ENCODE measurements around the gene YBEY. TPM values are rescaled to one million over a fixed set of nuclear protein-coding genes. Genes with fewer than 3 reads are reported as not detected.
A peak's percentile ranks its signal among the peaks of the same experiment; 100 is the strongest.

The YBEY gene
- total RNA-seq, 1 donor from 2014 or later = 7.0 TPM

GRCh38 chr21:46264046-46264689 lies 22.0 kb upstream of the YBEY start:
- Mint-ChIP-seq H3K27ac (ENCODE audit: unreplicated experiment) (no peak overlapping the region), H3K36me3 (ENCODE audit: low read depth, unreplicated experiment) (peaks cover 37% of the 10 kb centered on the region), H3K4me1 (ENCODE audit: unreplicated experiment) (no peaks in the 10 kb centered on the region), H3K27me3 (ENCODE audit: unreplicated experiment) (no peaks in the 10 kb centered on the region), H3K4me3 (ENCODE audit: unreplicated experiment) (no peak overlapping the region), H3K9me3 (ENCODE audit: unreplicated experiment) (no peaks in the 10 kb centered on the region)
- TF ChIP-seq, protein P1, sequence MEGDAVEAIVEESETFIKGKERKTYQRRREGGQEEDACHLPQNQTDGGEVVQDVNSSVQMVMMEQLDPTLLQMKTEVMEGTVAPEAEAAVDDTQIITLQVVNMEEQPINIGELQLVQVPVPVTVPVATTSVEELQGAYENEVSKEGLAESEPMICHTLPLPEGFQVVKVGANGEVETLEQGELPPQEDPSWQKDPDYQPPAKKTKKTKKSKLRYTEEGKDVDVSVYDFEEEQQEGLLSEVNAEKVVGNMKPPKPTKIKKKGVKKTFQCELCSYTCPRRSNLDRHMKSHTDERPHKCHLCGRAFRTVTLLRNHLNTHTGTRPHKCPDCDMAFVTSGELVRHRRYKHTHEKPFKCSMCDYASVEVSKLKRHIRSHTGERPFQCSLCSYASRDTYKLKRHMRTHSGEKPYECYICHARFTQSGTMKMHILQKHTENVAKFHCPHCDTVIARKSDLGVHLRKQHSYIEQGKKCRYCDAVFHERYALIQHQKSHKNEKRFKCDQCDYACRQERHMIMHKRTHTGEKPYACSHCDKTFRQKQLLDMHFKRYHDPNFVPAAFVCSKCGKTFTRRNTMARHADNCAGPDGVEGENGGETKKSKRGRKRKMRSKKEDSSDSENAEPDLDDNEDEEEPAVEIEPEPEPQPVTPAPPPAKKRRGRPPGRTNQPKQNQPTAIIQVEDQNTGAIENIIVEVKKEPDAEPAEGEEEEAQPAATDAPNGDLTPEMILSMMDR (IDR thresholded peaks at IDR 0.05; ENCODE audit: unreplicated experiment) = no peak
- DNase-seq (ENCODE audit: low spot score) = no peak

DNA sequence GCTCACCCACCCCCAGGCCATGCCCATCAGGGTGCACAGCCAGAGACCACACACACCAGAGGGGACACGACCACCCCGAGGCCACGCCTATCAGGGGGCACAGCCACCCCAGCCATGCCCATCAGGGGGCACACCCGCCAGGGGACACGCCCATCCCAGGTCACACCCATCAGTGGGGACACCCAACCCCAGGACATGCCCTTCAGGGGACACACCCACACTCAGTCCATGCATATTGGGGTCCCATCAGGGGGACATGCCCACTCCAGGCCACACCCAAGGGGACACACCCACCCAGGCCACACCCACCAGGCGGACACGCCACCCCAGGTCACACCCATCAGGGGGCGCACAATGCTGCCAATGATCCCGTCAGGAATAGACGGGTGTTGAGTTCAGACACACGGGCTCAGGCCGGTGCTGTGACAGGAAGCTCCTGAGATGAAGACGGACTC lies 21.4 kb upstream of the YBEY start:
- H3K36me3 Mint-ChIP-seq (ENCODE audit: low read depth, unreplicated experiment) = peaks cover 37% of the 10 kb centered on the region
- no peaks in the 10 kb centered on the region for H3K4me1 Mint-ChIP-seq (ENCODE audit: unreplicated experiment)
- H3K27ac Mint-ChIP-seq (ENCODE audit: unreplicated experiment) = no peak overlapping the region
- H3K27me3 Mint-ChIP-seq (ENCODE audit: unreplicated experiment) = no peaks in the 10 kb centered on the region
- no peak overlapping the region for H3K4me3 Mint-ChIP-seq (ENCODE audit: unreplicated experiment)
- DNase-seq (ENCODE audit: low spot score) = no peak
- TF ChIP-seq, protein P1 (IDR thresholded peaks at IDR 0.05; ENCODE audit: unreplicated experiment) = no peak
- H3K9me3 Mint-ChIP-seq (ENCODE audit: unreplicated experiment) = no peaks in the 10 kb centered on the region

- Mint-ChIP-seq H3K36me3 (ENCODE audit: low read depth, unreplicated experiment) (peaks cover 38% of the 10 kb centered on the region), H3K4me3 (ENCODE audit: unreplicated experiment) (no peak overlapping the region), H3K27me3 (ENCODE audit: unreplicated experiment) (no peaks in the 10 kb centered on the region), H3K4me1 (ENCODE audit: unreplicated experiment) (no peaks in the 10 kb centered on the region), H3K9me3 (ENCODE audit: unreplicated experiment) (no peaks in the 10 kb centered on the region), H3K27ac (ENCODE audit: unreplicated experiment) (no peak overlapping the region)
- TF ChIP-seq, protein P1 (IDR thresholded peaks at IDR 0.05; ENCODE audit: unreplicated experiment) = no peak
- no peak for DNase-seq (ENCODE audit: low spot score)
These were observed 20.2 kb upstream of the YBEY start for GRCh38 chr21:46265736-46266525.

DNA sequence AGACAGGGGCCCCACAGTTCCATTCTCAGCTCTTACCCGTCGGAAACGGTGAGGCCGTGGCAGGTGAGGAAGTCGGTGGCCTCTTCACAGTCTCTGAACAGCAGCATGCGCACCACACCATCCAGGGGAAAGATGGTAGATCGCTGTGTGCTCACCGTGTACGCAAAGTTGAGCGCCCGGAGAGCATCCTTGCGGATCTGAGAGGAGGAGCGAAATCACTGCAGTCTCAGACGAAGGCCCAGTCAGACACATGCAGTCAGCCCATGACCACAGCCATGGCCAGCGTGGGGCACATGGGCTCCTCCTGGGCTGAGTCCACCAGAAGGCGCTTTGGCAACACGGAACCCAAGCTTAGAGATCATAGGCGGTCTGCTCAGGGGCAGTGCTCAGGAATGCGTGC lies 19.2 kb upstream of the YBEY start:
- Mint-ChIP-seq H3K27ac (ENCODE audit: unreplicated experiment) (no peak overlapping the region), H3K36me3 (ENCODE audit: low read depth, unreplicated experiment) (peaks cover 35% of the 10 kb centered on the region), H3K4me1 (ENCODE audit: unreplicated experiment) (no peaks in the 10 kb centered on the region), H3K27me3 (ENCODE audit: unreplicated experiment) (no peaks in the 10 kb centered on the region), H3K4me3 (ENCODE audit: unreplicated experiment) (peak overlapping the region; percentile 3), H3K9me3 (ENCODE audit: unreplicated experiment) (no peaks in the 10 kb centered on the region)
- DNase-seq (ENCODE audit: low spot score) = no peak
- TF ChIP-seq, protein P1 (IDR thresholded peaks at IDR 0.05; ENCODE audit: unreplicated experiment) = no peak

DNA sequence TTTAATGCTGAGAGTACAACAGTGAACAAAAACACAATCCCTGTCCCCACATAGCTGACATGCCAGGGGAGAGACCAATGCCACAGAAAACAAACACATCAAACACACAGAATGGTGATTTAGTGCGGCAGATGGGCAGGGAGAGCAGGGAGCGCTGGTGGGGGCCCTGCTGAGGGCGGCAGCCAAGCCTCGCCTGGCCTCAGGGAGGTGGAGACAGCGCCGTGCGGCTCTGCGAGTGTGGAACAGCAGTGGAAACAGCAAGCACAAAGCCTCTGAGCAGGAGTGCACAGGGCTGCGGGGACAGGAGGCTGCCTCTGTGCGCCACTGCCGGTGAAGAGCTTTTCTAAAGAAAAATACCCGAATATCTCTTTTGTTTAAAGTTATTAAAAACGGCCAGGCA lies 17.8 kb upstream of the YBEY start:
- no peak for DNase-seq (ENCODE audit: low spot score)
- TF ChIP-seq, protein P1 (IDR thresholded peaks at IDR 0.05; ENCODE audit: unreplicated experiment) = no peak
- Mint-ChIP-seq H3K36me3 (ENCODE audit: low read depth, unreplicated experiment) (peaks cover 41% of the 10 kb centered on the region), H3K9me3 (ENCODE audit: unreplicated experiment) (no peaks in the 10 kb centered on the region), H3K27ac (ENCODE audit: unreplicated experiment) (no peak overlapping the region), H3K27me3 (ENCODE audit: unreplicated experiment) (no peaks in the 10 kb centered on the region), H3K4me1 (ENCODE audit: unreplicated experiment) (no peaks in the 10 kb centered on the region), H3K4me3 (ENCODE audit: unreplicated experiment) (peak overlapping the region; percentile 59)
